ENCODE data around the gene SV2A. TPM values are rescaled to one million over a fixed set of nuclear protein-coding genes. Genes with fewer than 3 reads are reported as not detected.

The SV2A gene
- total RNA-seq, 2 donors from 2014 or later, result 22.7 to 24.3 TPM

- Histone ChIP-seq H3K27me3 (replicated peaks; ENCODE audit: insufficient read depth) (no peaks in the 10 kb centered on the region), H3K4me3 (peak within 1 kb of the TSS; percentile 75), H3K9me3 (no peaks in the 10 kb centered on the region), H3K27ac (peak within 1 kb of the TSS; percentile 84 to 89), H3K36me3 (no peaks in the 10 kb centered on the region), H3K4me1 (ENCODE audit: control insufficient read depth in 1 of 2, low read depth in 2 of 2) (peaks cover 5 to 10% of the 10 kb centered on the region in 2 donors)
- peak; percentile 87 for ATAC-seq (ENCODE audit: insufficient number of reproducible peaks, low FRiP score, low read depth)
- DNase-seq (ENCODE audit: low spot score), result peak; percentile 75
- no peak for TF ChIP-seq CTCF (IDR thresholded peaks at IDR 0.05)
These were observed 18.0 kb downstream of the SV2A start, which contains the start of gene BOLA1 for GRCh38 chr1:149899460-149900284. TSS of gene BOLA1 (plus strand) at chr1:149899568. CDS start at chr1:149900060, 492 bp downstream.

GRCh38 chr1:149896575-149896974 is 21.1 kb downstream of the SV2A start:
- DNase-seq (ENCODE audit: low spot score) (no peak), ATAC-seq (ENCODE audit: insufficient number of reproducible peaks, low FRiP score, low read depth) (no peak)
- Histone ChIP-seq H3K4me1 (ENCODE audit: control insufficient read depth in 1 of 2, low read depth in 2 of 2) (peaks cover 5 to 10% of the 10 kb centered on the region in 2 donors), H3K27ac (no peak overlapping the region), H3K9me3 (no peaks in the 10 kb centered on the region), H3K27me3 (replicated peaks; ENCODE audit: insufficient read depth) (no peaks in the 10 kb centered on the region), H3K36me3 (no peaks in the 10 kb centered on the region), H3K4me3 (no peak overlapping the region)
- TF ChIP-seq CTCF (IDR thresholded peaks at IDR 0.05), result no peak

- Histone ChIP-seq H3K27me3 (replicated peaks; ENCODE audit: insufficient read depth) (no peaks in the 10 kb centered on the region), H3K9me3 (no peaks in the 10 kb centered on the region)
These were observed 28.7 kb downstream of the SV2A start for GRCh38 chr1:149888999-149889289.

GRCh38 chr1:149888247-149888998 is 29.2 kb downstream of the SV2A start:
- TF ChIP-seq CTCF (IDR thresholded peaks at IDR 0.05), result peak; percentile 60
- DNase-seq (ENCODE audit: low spot score) (peak; percentile 58), ATAC-seq (ENCODE audit: insufficient number of reproducible peaks, low FRiP score, low read depth) (peak; percentile 46)
- Histone ChIP-seq H3K27ac (peak overlapping the region; percentile 88 to 100), H3K9me3 (no peaks in the 10 kb centered on the region), H3K4me1 (ENCODE audit: control insufficient read depth in 1 of 2, low read depth in 2 of 2) (peaks cover 6 to 17% of the 10 kb centered on the region in 2 donors), H3K27me3 (replicated peaks; ENCODE audit: insufficient read depth) (no peaks in the 10 kb centered on the region), H3K36me3 (no peaks in the 10 kb centered on the region), H3K4me3 (peak overlapping the region; percentile 76)

More at GRCh38 chr1:149888999-149889289, 28.7 kb downstream of the SV2A start:
- peak overlapping the region; percentile 76 for H3K4me3 ChIP-seq
- peaks cover 6 to 12% of the 10 kb centered on the region in 2 donors for H3K4me1 ChIP-seq (ENCODE audit: control insufficient read depth in 1 of 2, low read depth in 2 of 2)
- ATAC-seq (ENCODE audit: insufficient number of reproducible peaks, low FRiP score, low read depth) (no peak), DNase-seq (ENCODE audit: low spot score) (no peak)
- no peak for TF ChIP-seq CTCF (IDR thresholded peaks at IDR 0.05)
- H3K27ac ChIP-seq, result peak overlapping the region; percentile 88 to 100
- no peaks in the 10 kb centered on the region for H3K36me3 ChIP-seq
